SHP77 (cell line): Measurements from ENCODE around the gene CCDC148.

Source experiments
- DNase-seq, 2 experiments: peaks; one replicate each; lab custom pipeline; 2025; lab: John Stamatoyannopoulos, UW

CCDC148 gene

DNA sequence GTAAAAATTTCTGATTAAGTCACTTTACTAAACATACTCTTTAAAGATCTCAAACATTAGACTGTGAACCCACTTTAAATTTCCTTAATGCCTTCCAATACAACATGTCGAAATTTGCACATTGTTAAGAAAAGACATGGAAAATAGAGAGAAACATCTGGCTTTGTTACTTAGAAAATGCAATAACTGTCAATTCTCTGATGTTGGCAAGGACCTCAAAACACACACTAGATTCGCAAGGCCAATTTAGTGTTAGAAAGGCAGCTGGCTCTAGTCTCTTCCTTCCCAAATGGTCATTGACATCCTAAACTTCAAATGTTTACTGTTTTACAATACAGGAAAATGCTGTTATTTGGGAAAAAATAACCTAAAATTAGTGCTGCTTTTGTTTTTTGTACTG, 244.3 kb downstream of the CCDC148 start:
- DNase-seq: no peak

DNA sequence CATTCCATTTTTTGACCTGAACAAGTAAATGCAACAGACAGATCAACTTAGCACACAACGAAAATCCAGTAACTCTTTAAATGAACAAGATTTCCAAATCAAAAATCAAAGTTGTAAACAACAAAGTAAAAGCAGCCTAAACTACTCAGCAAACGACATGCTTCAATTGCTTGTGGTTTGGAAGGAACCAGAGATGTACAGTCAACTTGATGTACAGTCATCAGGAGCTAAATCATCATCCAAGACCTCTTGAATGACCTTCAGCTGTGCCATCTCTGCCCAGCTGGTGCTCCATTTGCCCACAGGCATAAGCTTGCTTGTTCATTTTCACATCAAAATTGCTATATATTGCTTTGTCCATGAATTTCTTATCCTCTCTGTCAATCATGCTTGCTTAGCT, 245.1 kb downstream of the CCDC148 start:
- no peak for DNase-seq

GRCh38 chr2:158207354-158207753, 249.2 kb downstream of the CCDC148 start:
- DNase-seq: no peak

GRCh38 chr2:158205215-158205614, 251.3 kb downstream of the CCDC148 start:
- peak; percentile 44 to 56 for DNase-seq

- DNase-seq: no peak
These were observed 251.8 kb downstream of the CCDC148 start for GRCh38 chr2:158204741-158205165.

- no peak for DNase-seq
These were observed 254.3 kb downstream of the CCDC148 start for GRCh38 chr2:158202161-158202815.

DNA sequence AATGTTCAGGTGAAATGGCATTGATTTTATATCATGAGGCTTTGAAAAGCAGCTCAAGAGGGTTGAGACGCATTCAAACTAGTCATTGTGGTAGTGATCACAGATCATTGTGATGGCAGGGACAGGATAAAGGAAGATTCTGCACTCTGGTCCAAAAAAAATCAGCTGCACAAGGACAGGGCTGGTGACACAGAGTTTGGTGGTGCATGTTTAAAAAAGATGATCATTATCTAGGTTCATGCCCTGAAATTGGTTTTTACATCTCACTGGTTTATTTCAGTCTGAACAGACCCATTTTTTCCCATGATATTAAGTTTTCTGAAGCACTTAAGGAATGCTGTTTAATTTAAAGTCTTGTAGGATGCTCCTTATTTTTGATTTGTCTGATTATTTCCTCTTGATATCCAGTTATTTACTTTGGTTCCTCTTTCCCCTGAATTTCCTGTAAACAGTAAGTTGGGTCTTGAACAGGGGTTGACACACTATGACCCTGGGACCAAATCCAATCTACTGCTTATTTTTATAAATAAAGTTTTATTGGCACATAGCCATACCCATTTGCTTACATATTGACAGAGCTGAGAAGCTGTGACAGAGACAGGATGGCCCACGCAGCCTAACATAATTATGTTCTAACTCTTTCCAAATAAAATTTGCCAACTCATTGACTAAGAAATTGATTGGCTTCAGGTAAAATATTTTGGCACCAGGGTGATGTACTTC, 256.5 kb downstream of the CCDC148 start:
- no peak for DNase-seq

GRCh38 chr2:158197940-158198339, 258.6 kb downstream of the CCDC148 start:
- no peak for DNase-seq

- no peak for DNase-seq
These were observed 262.3 kb downstream of the CCDC148 start for GRCh38 chr2:158194229-158194628.

GRCh38 chr2:158192515-158193443, 263.8 kb downstream of the CCDC148 start:
- DNase-seq: no peak

- no peak for DNase-seq
These were observed 265.3 kb downstream of the CCDC148 start for GRCh38 chr2:158191076-158191895.

GRCh38 chr2:158189526-158189925, 267.0 kb downstream of the CCDC148 start:
- no peak for DNase-seq

- no peak for DNase-seq
These were observed 268.6 kb downstream of the CCDC148 start for GRCh38 chr2:158187908-158188307.

GRCh38 chr2:158184556-158185343, 271.8 kb downstream of the CCDC148 start:
- DNase-seq: no peak

DNA sequence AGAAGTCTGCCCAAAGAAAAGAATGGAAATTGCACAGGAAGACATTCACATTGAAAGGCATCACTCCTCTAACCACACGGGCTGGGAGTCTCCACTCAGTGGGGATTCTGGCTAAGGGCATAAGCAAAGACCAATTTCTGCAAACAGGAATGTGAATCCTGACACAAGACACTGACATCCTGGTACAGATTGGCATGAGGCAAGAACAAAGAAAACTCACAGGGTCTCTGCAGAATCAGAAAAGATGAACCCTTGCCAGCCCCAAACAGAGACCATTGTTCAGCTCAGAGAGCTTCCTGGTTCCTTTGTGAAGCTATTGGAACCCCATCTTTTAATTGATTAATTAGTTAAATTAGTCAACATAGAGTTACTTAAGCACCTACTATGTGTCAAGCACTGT, 272.6 kb downstream of the CCDC148 start:
- no peak for DNase-seq

DNA sequence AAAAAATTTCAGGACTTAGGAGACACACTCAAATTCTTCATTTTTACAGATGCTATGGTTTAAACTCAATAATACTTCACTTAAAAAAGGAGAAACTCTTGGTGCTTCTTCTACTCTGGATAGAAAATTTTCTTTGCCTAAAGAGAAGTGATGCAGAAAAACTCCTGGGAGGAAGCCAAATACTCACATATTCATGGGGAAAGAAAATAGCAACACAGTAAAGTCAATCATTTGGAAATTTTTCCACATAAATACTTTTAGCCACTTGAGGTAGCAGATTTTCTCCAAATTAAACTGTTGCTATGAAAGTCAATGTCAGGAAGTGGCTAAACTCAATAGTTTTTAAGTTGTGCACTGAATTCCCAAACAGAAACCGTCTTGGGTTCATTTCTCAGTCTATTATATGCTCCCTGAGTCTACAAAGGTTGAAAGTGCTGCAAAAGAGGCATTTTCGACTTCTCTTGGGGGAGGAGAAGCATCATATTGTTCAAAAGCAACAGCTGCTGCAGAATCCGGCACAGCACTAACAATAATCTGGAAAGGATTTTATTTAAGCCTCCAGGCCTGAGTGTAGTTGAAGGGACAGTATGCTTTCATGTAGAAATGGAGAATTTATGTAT, 273.8 kb downstream of the CCDC148 start:
- DNase-seq: no peak

- no peak for DNase-seq
These were observed 275.4 kb downstream of the CCDC148 start for GRCh38 chr2:158181171-158181570.

DNA sequence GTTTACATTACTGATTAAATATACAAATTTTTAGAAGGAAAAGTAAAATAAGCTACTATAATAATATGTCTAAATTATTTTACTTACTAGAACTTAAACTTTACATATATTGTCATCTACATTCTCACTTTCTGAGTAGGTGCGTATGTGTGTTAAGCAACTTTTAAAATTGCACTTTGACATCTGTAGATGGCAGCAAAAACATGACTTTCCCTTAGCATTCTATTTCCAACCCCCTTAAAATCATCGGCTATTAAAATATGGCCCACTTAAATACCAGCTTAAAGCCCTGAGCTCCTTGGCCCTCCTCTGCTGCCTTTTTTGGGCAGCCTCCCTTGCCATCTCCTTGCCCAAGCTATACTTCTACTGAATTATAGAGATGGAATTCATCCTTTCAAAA, 276.9 kb downstream of the CCDC148 start:
- DNase-seq: no peak

- DNase-seq: no peak
These were observed 277.9 kb downstream of the CCDC148 start for GRCh38 chr2:158178646-158179045.

GRCh38 chr2:158174956-158175355, 281.6 kb downstream of the CCDC148 start:
- no peak for DNase-seq
